ENCODE results near the gene MYO1E. TPM values are rescaled to one million over a fixed set of nuclear protein-coding genes. Genes with fewer than 3 reads are reported as not detected.

Gene MYO1E
- total RNA-seq, 1 donor from 2014 or later, result 190 TPM

DNA sequence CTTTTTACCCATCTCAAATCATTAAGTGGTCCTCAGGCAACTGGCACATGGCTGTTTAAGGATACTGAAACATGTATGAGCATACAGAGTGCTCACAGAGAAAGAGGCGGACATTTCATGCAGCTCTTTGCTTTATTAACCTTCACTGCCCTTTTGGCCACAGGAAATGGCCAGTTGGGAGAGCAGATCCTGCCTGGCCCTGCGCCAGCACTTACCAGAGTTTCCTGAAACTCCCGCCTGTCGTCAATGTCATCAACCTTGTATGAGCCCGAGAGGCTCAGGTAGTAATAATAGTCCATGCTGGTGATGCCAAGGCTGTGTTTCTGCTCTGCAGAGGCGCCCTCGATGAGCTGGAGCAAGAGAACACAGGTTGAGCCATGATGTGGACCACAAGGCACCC lies 148.2 kb downstream of the MYO1E start:
- no peak for DNase-seq (ENCODE audit: low read depth)
- H3K27me3 ChIP-seq (ENCODE audit: control insufficient read depth, insufficient read depth, low read length), result no peaks in the 10 kb centered on the region
- H3K36me3 ChIP-seq (ENCODE audit: control insufficient read depth, insufficient read depth, low read length), result no peaks in the 10 kb centered on the region
- no peak overlapping the region for H3K4me3 ChIP-seq (ENCODE audit: low read depth, low read length)
- TF ChIP-seq CTCF (IDR thresholded peaks at IDR 0.05; ENCODE audit: insufficient read depth, low read length, poor library complexity, severe bottlenecking), result no peak

DNA sequence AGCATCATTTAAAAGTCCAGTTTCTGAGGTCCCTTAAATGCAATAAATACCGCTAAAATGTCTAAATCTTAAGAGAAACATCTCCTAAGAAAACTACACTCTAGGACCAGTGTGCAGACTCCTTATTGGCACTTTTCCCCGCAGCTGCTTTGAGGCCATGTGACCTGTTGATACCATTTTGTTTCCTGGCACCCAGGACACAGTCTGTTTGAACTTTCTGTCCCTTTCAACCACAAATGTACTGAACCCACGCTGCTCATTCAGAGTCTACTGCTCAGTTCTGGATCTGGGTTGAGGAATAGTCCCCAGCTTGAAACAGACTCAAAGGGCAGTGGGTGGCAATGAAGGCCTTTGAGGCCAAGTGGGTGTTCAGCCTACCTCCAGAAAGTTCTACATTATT lies 148.9 kb downstream of the MYO1E start:
- no peak for TF ChIP-seq CTCF (IDR thresholded peaks at IDR 0.05; ENCODE audit: insufficient read depth, low read length, poor library complexity, severe bottlenecking)

DNA sequence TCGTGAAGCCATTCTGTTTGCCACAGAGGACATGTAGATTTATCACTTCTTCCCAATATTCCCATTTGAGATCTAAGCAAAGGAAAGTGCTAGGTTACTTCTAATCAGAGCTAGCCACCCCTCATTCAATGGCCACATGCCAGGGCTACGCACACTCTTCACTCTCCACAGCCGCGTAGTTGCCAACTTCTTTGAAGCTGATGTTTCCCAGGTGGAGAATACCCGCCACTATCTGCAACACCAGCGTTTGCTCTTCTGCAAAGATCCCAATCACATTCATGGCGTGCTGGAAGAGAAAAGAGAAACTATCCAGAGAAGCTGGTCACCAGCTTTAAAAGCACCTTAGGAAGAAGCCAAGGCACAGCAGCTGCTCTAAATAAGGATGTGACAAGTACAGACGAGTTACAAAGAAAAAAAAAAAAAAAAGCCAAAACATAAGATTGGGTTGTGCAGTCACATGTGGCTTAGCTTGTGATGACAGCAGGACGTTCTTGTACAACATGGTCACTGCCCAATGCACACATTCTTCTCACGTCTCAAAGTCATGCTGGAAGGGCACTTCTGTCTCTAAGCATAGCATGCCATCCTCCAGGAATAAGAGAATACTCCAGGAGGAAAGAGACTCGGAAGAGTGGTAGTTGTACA lies 149.6 kb downstream of the MYO1E start:
- Histone ChIP-seq H3K4me3 (ENCODE audit: low read depth, low read length) (no peak overlapping the region), H3K36me3 (ENCODE audit: control insufficient read depth, insufficient read depth, low read length) (no peaks in the 10 kb centered on the region), H3K27me3 (ENCODE audit: control insufficient read depth, insufficient read depth, low read length) (no peaks in the 10 kb centered on the region)
- no peak for DNase-seq (ENCODE audit: low read depth)
- TF ChIP-seq CTCF (IDR thresholded peaks at IDR 0.05; ENCODE audit: insufficient read depth, low read length, poor library complexity, severe bottlenecking), result no peak

More for the DNA sequence above, 148.9 kb downstream of the MYO1E start:
- Histone ChIP-seq H3K4me3 (ENCODE audit: low read depth, low read length) (no peak overlapping the region), H3K27me3 (ENCODE audit: control insufficient read depth, insufficient read depth, low read length) (no peaks in the 10 kb centered on the region), H3K36me3 (ENCODE audit: control insufficient read depth, insufficient read depth, low read length) (no peaks in the 10 kb centered on the region)
- no peak for DNase-seq (ENCODE audit: low read depth)

DNA sequence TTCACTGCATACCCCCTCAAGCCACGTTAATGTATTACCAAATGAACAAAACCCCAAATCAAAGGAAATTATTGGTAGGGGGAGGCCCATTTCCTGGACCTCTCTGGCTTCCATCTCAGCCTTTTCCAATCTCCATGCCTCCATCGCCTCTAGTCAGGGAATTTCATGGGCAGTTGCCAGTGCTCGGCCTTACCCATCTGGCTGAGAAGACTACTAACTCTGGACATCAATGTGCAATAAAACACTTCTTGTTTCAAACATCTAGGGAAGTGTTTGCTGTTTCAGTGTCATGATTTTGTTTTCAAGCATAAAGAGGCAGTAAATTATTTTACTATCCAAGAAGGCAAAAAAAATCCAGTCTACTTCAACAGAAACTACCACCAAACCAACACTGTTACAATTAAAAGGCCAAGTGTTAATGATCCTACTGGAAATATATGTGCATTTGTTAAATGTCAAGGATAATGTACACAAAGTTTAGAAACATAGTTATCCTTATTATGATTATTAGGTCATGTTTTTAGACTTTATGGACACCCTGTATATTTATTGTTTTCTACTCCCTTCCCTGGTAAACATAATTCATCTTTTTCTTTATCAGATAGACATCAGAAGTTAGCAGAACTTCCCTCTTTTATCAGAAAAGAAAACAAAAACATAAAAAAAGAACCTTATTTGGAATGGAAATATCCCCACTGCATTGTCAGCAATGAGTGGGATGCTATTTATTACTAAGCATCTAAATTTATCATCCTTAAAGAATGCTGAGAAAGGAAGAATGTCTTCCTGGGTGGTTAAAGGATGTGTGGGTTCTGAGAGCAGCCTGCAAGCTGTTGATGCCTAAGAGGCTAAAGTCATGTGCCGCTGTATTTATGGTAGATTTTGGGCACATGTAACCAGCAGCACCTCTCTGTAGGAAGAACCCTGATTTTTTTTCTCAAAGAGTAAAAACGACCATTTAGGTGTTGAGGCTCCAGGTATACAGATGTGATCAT lies 150.9 kb downstream of the MYO1E start:
- DNase-seq (ENCODE audit: low read depth), result peak; percentile 71

GRCh38 chr15:59218710-59219109 lies 154.0 kb downstream of the MYO1E start:
- DNase-seq (ENCODE audit: low read depth), result no peak
- H3K4me3 ChIP-seq (ENCODE audit: low read depth, low read length), result no peak overlapping the region
- TF ChIP-seq CTCF (IDR thresholded peaks at IDR 0.05; ENCODE audit: insufficient read depth, low read length, poor library complexity, severe bottlenecking), result no peak
- H3K36me3 ChIP-seq (ENCODE audit: control insufficient read depth, insufficient read depth, low read length), result no peaks in the 10 kb centered on the region
- no peaks in the 10 kb centered on the region for H3K27me3 ChIP-seq (ENCODE audit: control insufficient read depth, insufficient read depth, low read length)

More for the DNA sequence above, 150.9 kb downstream of the MYO1E start:
- H3K36me3 ChIP-seq (ENCODE audit: control insufficient read depth, insufficient read depth, low read length), result no peaks in the 10 kb centered on the region
- H3K4me3 ChIP-seq (ENCODE audit: low read depth, low read length), result no peak overlapping the region
- no peak for TF ChIP-seq CTCF (IDR thresholded peaks at IDR 0.05; ENCODE audit: insufficient read depth, low read length, poor library complexity, severe bottlenecking)
- H3K27me3 ChIP-seq (ENCODE audit: control insufficient read depth, insufficient read depth, low read length), result no peaks in the 10 kb centered on the region
